K562 (cell line): ENCODE results near the gene CA6. TPM values are rescaled to one million over a fixed set of nuclear protein-coding genes. Genes with fewer than 3 reads are reported as not detected.
"Not testable (repeated sequence)": the region's sequence is repeated elsewhere in the genome, so short reads cannot be mapped to it uniquely, and the experiment has no call there.

Experiments
- ATAC-seq: fragments of 200-7000 bp; cut with Tn5 transposase; 3 replicates; pipeline ENCODE4 v1.9.1; 2020; ENCODE audit warnings: moderate library complexity
- BruUV-seq: library from RNA; stranded (reverse); fragments of 400-500 nt; replicated peaks from 2 replicates; lab custom pipeline; 2021; lab: Mats Ljungman, UMichigan
- CTCF ChIA-PET: fragments of 300-600 bp; formaldehyde crosslinking; extraction: SDS; loops from one replicate; lab custom pipeline; 2021; ENCODE audit warnings: low intra/inter-chr PET ratio; lab: Yijun Ruan, JAX
- POLR2A ChIA-PET: fragments of 300-600, 350-650 bp; sonication (Branson Sonifier 250); formaldehyde crosslinking; extraction: SDS; loops from one replicate; lab custom pipeline; 2021; ENCODE audit warnings: antibody characterized with exemption, inconsistent platforms; lab: Yijun Ruan, JAX
- DNase-seq, 4 experiments: peaks; one replicate each; pipeline versions ENCODE4 v3.0.0 to v3.0.0-alpha.2; 2011 to 2018; ENCODE audit warnings: low spot score in 3 of 4, mixed read lengths in 3 of 4; ENCODE audit errors: extremely low read depth in 1 of 4
- FAIRE-seq: peaks from 2 replicates; lab custom pipeline; 2011; peaks lifted over from hg19 to GRCh38; lab: Jason Lieb, UNC
- H2AFZ ChIP-seq: 2 replicates; pipeline ENCODE4 v1.6.0; 2011; ENCODE audit warnings: low read depth, low read length, control low read depth, inconsistent platforms
- H3K27ac ChIP-seq: fragments of 200-600 bp; 3 replicates; pipeline ENCODE4 v1.8.0; 2011; ENCODE audit warnings: low read depth, mild to moderate bottlenecking, control low read depth, inconsistent platforms, low read length, moderate library complexity, mixed read lengths; ENCODE audit errors: extremely low read depth
- H3K27me3 ChIP-seq, 2 experiments: fragments of 300-600 bp in 1 of 2; 2 replicates in 1 of 2; 3 replicates in 1 of 2; pipeline versions ENCODE4 v1.6.0 to v1.8.0; 2011; ENCODE audit warnings: inconsistent platforms in 2 of 2, low read length in 2 of 2, mild to moderate bottlenecking in 1 of 2, mixed read lengths in 1 of 2, moderate library complexity in 1 of 2; ENCODE audit not compliant: control insufficient read depth in 2 of 2, insufficient read depth in 2 of 2
- H3K36me3 ChIP-seq: fragments of 300-600 bp; 3 replicates; pipeline ENCODE4 v1.8.0; 2011; ENCODE audit warnings: mild to moderate bottlenecking, low read length, inconsistent platforms; ENCODE audit not compliant: control insufficient read depth, insufficient read depth
- H3K4me1 ChIP-seq, 2 experiments: fragments of 200-600 bp in 1 of 2; replicated peaks in 1 of 2; 2 replicates in 1 of 2; 3 replicates in 1 of 2; pipeline versions ENCODE4 v1.5.1 to v1.8.0; 2011; ENCODE audit warnings: inconsistent platforms in 2 of 2, low read length in 2 of 2, mild to moderate bottlenecking in 1 of 2, mixed read lengths in 1 of 2, moderate library complexity in 1 of 2; ENCODE audit not compliant: control insufficient read depth in 2 of 2, insufficient read depth in 2 of 2
- H3K4me2 ChIP-seq: 2 replicates; pipeline ENCODE4 v1.6.1; 2011; ENCODE audit warnings: low read length, control low read depth, inconsistent platforms, mixed read lengths; ENCODE audit not compliant: insufficient read depth
- H3K4me3 ChIP-seq: fragments of 200-600 bp; sonication (generic), shearing (Covaris generic); 2 replicates; pipeline ENCODE4 v1.5.1; 2016; ENCODE audit warnings: control low read depth, inconsistent platforms
- H3K79me2 ChIP-seq: fragments of 200-600 bp; 3 replicates; pipeline ENCODE4 v1.8.0; 2011; ENCODE audit warnings: low read length, inconsistent platforms; ENCODE audit not compliant: control insufficient read depth, insufficient read depth
- H3K9ac ChIP-seq, 2 experiments: 2 replicates each; pipeline versions ENCODE4 v1.6.0 to v1.6.1; 2011; ENCODE audit warnings: low read depth in 2 of 2, low read length in 2 of 2, control low read depth in 1 of 2, inconsistent platforms in 1 of 2, mild to moderate bottlenecking in 1 of 2, mixed read lengths in 1 of 2; ENCODE audit not compliant: insufficient read depth in 1 of 2
- H3K9me1 ChIP-seq: one replicate; pipeline ENCODE4 v1.6.0; 2011; ENCODE audit warnings: inconsistent platforms, mild to moderate bottlenecking, low read length, moderate library complexity; ENCODE audit not compliant: control insufficient read depth, insufficient read depth
- H3K9me3 ChIP-seq: replicated peaks from 2 replicates; pipeline ENCODE4 v1.5.1; 2011; ENCODE audit warnings: low read depth, low read length, inconsistent platforms; ENCODE audit not compliant: control insufficient read depth, insufficient read depth
- H4K20me1 ChIP-seq: replicated peaks from 2 replicates; pipeline ENCODE4 v1.6.1; 2011; ENCODE audit warnings: low read length, inconsistent platforms, mixed read lengths; ENCODE audit not compliant: control insufficient read depth, insufficient read depth
- ARID1B ChIP-seq: fragments of 450-650 bp; IDR thresholded peaks from 2 replicates; pipeline ENCODE4 v1.6.1; 2016; ENCODE audit warnings: antibody characterized with exemption, mild to moderate bottlenecking, inconsistent platforms
- CBFA2T2 ChIP-seq: fragments of 450-650 bp; conservative IDR thresholded peaks from 2 replicates; pipeline ENCODE4 v1.6.1; 2017; ENCODE audit warnings: mild to moderate bottlenecking
- CBFA2T3 ChIP-seq: fragments of 450-650 bp; IDR thresholded peaks from 2 replicates; pipeline ENCODE4 v1.6.1; 2017
- EP300 ChIP-seq: IDR thresholded peaks from 2 replicates; pipeline ENCODE4 v1.6.1; 2012; ENCODE audit warnings: low read length, improper control_type of control experiment
- KDM1A ChIP-seq, 2 experiments: fragments of 450-650 bp; IDR thresholded peaks; 2 replicates each; pipeline ENCODE4 v1.6.1; 2016; ENCODE audit warnings: mild to moderate bottlenecking in 2 of 2
- SOX6 ChIP-seq: fragments of 450-650 bp; IDR thresholded peaks from 2 replicates; pipeline ENCODE4 v1.6.1; 2014; ENCODE audit warnings: mild to moderate bottlenecking
- TAL1 ChIP-seq: fragments of 450-650 bp; IDR thresholded peaks from 2 replicates; pipeline ENCODE4 v1.6.1; 2016; ENCODE audit warnings: mild to moderate bottlenecking
- TCF3 ChIP-seq: sonication (generic); formaldehyde crosslinking; IDR thresholded peaks from 2 replicates; pipeline ENCODE4 v1.4.0; 2020; ENCODE audit warnings: mild to moderate bottlenecking, missing genetic modification reagents
- ZNF263 ChIP-seq: sonication (generic); formaldehyde crosslinking; IDR thresholded peaks from 2 replicates; pipeline ENCODE4 v1.8.0; 2022; ENCODE audit warnings: mild to moderate bottlenecking, missing genetic modification reagents, borderline replicate concordance
- WGBS: fragments of 100-300 bp; shearing (Covaris generic); methylation state at CpG from one replicate; pipeline ENCODE4 v1.1.6; 2016; ENCODE audit warnings: low coverage, mixed read lengths; ENCODE audit not compliant: insufficient coverage; ENCODE audit errors: missing lambda C conversion rate; 5-methylcytosine and 5-hydroxymethylcytosine counted together
- in situ Hi-C: fragments of 300-500 bp; cut with MboI; formaldehyde crosslinking; loops from 4 replicates; pipeline ENCODE4 v1.15.0; 2018; ENCODE audit warnings: inconsistent platforms, mixed read lengths
- intact Hi-C: fragments of 100-400 bp; cut with micrococcal nuclease; formaldehyde crosslinking; loops from 2 replicates; pipeline ENCODE4 v1.14.2; 2022
- polyA plus RNA-seq, 8 experiments: library from polyadenylated mRNA; depleted of rRNA in 4 of 8; stranded (reverse) in 5 of 8; unstranded in 3 of 8; fragments of >200 nt; fragmentation: Nextera tagmentation in 2 of 8; fragmentation: Illumina TruSeq in 1 of 8; extraction: Ambion mirVana in 2 of 8; extraction: Trizol in 1 of 8; gene quantifications; 2 replicates each; pipeline versions ENCODE4 v1.2.1 to v1.2.3, GENCODE V29; 2011 to 2014; ENCODE audit warnings: inconsistent platforms in 1 of 8, missing spikeins in 1 of 8
- total RNA-seq, 7 experiments: library from RNA; depleted of rRNA in 6 of 7; stranded (reverse); fragments of >200 nt in 6 of 7; fragmentation: Illumina TruSeq in 2 of 7; extraction: Trizol in 2 of 7; gene quantifications; 2 replicates each; pipeline versions ENCODE4 v1.2.1 to v1.2.3, GENCODE V29; 2011 to 2021; ENCODE audit warnings: low replicate concordance in 1 of 7
- TF ChIP-seq, protein P1 (sequence below): fragments of 450-650 bp; IDR thresholded peaks from 2 replicates; pipeline ENCODE4 v1.6.1; 2017; ENCODE audit warnings: antibody characterized with exemption, mild to moderate bottlenecking

Gene CA6
- total and polyA plus RNA-seq, 9 of the 15 experiments (the other 6 are each of a cell fraction or from before 2014, with no cell fraction given) = not detected

DNA sequence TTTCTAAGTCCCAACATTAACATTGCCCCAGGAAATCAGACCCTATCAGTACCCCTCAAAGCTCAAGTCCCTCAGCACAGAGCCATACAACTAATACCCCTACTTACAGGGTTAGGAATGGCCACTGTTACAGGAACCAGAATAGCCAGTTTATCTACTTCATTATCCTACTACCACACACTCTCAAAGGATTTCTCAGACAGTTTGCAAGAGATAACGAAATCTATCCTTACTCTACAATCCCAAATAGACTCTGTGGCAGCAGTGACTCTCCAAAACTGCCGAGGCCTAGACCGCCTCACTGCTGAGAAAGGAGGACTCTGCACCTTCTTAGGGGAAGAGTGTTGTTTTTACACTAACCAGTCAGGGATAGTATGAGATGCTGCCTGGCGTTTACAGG lies 48.2 kb upstream of the CA6 start:
- H3K9me3 ChIP-seq, ATAC-seq, H4K20me1 ChIP-seq, H3K36me3 ChIP-seq, H3K4me3 ChIP-seq, H3K4me2 ChIP-seq, intact Hi-C loops, FAIRE-seq, H3K9me1 ChIP-seq, in situ Hi-C loops, H2AFZ ChIP-seq, DNase-seq, H3K9ac ChIP-seq, H3K27me3 ChIP-seq, H3K79me2 ChIP-seq, CTCF ChIA-PET, BruUV-seq, H3K27ac ChIP-seq: not testable (repeated sequence)
- POLR2A ChIA-PET = interaction anchor here (1.1 kb wide), 1 partner anchor 19 kb away, joined by 7 read pairs; the partner anchor contains the start of gene ENO1
- peaks cover 12 to 16% of the 10 kb centered on the region in 2 experiments for H3K4me1 ChIP-seq
- WGBS = 20% methylated on average over 3 of the region's 4 CpGs
- peak in 1 of 2 experiments; percentile 52; a peak in 1 of 4 replicates for TF ChIP-seq KDM1A (IDR thresholded peaks at IDR 0.05)
- peak; percentile 54 for TF ChIP-seq TCF3 (CRISPR knock-in tag)
- TF ChIP-seq TAL1 = peak; percentile 28; the same call in 1 of the 2 replicates
- 0 out of 2 replicates have a peak, but pooled peaks have one; percentile 16 for TF ChIP-seq EP300
- peak; percentile 54 for TF ChIP-seq CBFA2T3
- 0 out of 2 replicates have a peak, but pooled peaks have one; percentile 39 for TF ChIP-seq ZNF263 (CRISPR knock-in tag)
- peak; percentile 69 for TF ChIP-seq ARID1B
- peak; percentile 42; the same call in 1 of the 2 replicates for TF ChIP-seq CBFA2T2
- TF ChIP-seq, protein P1, sequence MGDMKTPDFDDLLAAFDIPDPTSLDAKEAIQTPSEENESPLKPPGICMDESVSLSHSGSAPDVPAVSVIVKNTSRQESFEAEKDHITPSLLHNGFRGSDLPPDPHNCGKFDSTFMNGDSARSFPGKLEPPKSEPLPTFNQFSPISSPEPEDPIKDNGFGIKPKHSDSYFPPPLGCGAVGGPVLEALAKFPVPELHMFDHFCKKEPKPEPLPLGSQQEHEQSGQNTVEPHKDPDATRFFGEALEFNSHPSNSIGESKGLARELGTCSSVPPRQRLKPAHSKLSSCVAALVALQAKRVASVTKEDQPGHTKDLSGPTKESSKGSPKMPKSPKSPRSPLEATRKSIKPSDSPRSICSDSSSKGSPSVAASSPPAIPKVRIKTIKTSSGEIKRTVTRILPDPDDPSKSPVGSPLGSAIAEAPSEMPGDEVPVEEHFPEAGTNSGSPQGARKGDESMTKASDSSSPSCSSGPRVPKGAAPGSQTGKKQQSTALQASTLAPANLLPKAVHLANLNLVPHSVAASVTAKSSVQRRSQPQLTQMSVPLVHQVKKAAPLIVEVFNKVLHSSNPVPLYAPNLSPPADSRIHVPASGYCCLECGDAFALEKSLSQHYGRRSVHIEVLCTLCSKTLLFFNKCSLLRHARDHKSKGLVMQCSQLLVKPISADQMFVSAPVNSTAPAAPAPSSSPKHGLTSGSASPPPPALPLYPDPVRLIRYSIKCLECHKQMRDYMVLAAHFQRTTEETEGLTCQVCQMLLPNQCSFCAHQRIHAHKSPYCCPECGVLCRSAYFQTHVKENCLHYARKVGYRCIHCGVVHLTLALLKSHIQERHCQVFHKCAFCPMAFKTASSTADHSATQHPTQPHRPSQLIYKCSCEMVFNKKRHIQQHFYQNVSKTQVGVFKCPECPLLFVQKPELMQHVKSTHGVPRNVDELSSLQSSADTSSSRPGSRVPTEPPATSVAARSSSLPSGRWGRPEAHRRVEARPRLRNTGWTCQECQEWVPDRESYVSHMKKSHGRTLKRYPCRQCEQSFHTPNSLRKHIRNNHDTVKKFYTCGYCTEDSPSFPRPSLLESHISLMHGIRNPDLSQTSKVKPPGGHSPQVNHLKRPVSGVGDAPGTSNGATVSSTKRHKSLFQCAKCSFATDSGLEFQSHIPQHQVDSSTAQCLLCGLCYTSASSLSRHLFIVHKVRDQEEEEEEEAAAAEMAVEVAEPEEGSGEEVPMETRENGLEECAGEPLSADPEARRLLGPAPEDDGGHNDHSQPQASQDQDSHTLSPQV = 0 out of 2 replicates have a peak, but pooled peaks have one; percentile 27
- TF ChIP-seq SOX6 = 0 out of 2 replicates have a peak, but pooled peaks have one; percentile 11
